ENCODE data around the gene POLD2. TPM values are rescaled to one million over a fixed set of nuclear protein-coding genes. Genes with fewer than 3 reads are reported as not detected.

The POLD2 gene
- total and polyA plus RNA-seq, 5 donors from 2014 or later: 37.1 to 59.0 (median 54.2) TPM

- H3K36me3 Mint-ChIP-seq: peaks cover 5% of the 10 kb centered on the region
- Histone ChIP-seq H3K9me3 (ENCODE audit: control insufficient read depth in 2 of 2, low read length in 2 of 2) (no peaks in the 10 kb centered on the region), H3K36me3 (ENCODE audit: control insufficient read depth, insufficient read depth, low read length) (peaks cover 6% of the 10 kb centered on the region), H3K4me1 (ENCODE audit: control insufficient read depth, insufficient read depth, low read length, poor library complexity, severe bottlenecking) (no peaks in the 10 kb centered on the region), H3K4me3 (ENCODE audit: low read depth, low read length) (no peak overlapping the region), H3K27me3 (ENCODE audit: control insufficient read depth, insufficient read depth, low read length) (no peaks in the 10 kb centered on the region), H3K27ac (ENCODE audit: insufficient read depth, low read length, poor library complexity, severe bottlenecking) (no peak overlapping the region)
- ATAC-seq (ENCODE audit: low read depth in 2 of 2) (no peak), DNase-seq (no peak)
- H3K27ac Mint-ChIP-seq: no peak overlapping the region
- H3K9me3 Mint-ChIP-seq: no peaks in the 10 kb centered on the region
- H3K4me1 Mint-ChIP-seq: no peaks in the 10 kb centered on the region
- no peaks in the 10 kb centered on the region for H3K27me3 Mint-ChIP-seq
- no peak overlapping the region for H3K4me3 Mint-ChIP-seq
Measured at GRCh38 chr7:44113764-44114354, 9.5 kb downstream of the POLD2 start.

- H3K9me3 Mint-ChIP-seq: no peaks in the 10 kb centered on the region
- DNase-seq (no peak), ATAC-seq (ENCODE audit: low read depth in 2 of 2) (no peak)
- Histone ChIP-seq H3K9me3 (ENCODE audit: control insufficient read depth in 2 of 2, low read length in 2 of 2) (no peaks in the 10 kb centered on the region), H3K4me3 (ENCODE audit: low read depth, low read length) (no peak overlapping the region), H3K36me3 (ENCODE audit: control insufficient read depth, insufficient read depth, low read length) (peaks cover 5% of the 10 kb centered on the region), H3K27me3 (ENCODE audit: control insufficient read depth, insufficient read depth, low read length) (no peaks in the 10 kb centered on the region), H3K4me1 (ENCODE audit: control insufficient read depth, insufficient read depth, low read length, poor library complexity, severe bottlenecking) (no peaks in the 10 kb centered on the region), H3K27ac (ENCODE audit: insufficient read depth, low read length, poor library complexity, severe bottlenecking) (no peak overlapping the region)
- no peaks in the 10 kb centered on the region for H3K4me1 Mint-ChIP-seq
- H3K27me3 Mint-ChIP-seq: no peaks in the 10 kb centered on the region
- peak overlapping the region in 1 of 4 donors; percentile 47 for H3K4me3 Mint-ChIP-seq
- peaks cover 3% of the 10 kb centered on the region for H3K36me3 Mint-ChIP-seq
- no peak overlapping the region for H3K27ac Mint-ChIP-seq
Measured at GRCh38 chr7:44112997-44113763, 10.2 kb downstream of the POLD2 start.

DNA sequence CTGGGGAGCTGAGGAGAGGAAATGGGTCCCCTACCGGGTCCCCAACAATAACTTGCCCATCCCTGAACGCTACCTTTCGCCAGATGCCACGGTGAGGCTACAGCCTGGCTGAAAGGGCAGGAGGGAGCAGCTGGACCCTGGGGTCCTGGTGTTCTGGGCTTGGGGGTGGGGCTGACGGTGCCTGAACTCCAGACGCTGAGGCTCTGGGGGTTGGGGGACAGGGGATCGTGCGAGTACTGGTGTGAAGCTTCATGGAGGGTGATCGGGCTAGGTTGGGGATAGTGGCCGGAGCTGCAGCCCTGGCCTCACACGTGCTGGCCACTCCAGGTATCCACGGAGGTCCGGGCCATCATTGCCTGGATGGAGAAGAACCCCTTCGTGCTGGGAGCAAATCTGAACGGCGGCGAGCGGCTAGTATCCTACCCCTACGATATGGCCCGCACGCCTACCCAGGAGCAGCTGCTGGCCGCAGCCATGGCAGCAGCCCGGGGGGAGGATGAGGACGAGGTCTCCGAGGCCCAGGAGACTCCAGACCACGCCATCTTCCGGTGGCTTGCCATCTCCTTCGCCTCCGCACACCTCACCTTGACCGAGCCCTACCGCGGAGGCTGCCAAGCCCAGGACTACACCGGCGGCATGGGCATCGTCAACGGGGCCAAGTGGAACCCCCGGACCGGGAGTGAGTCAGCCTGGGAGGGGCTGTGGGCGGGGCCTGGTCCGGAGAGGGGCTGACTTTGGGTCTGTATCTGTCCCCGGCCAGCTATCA is 10.9 kb downstream of the POLD2 start:
- Histone ChIP-seq H3K27me3 (ENCODE audit: control insufficient read depth, insufficient read depth, low read length) (no peaks in the 10 kb centered on the region), H3K4me1 (ENCODE audit: control insufficient read depth, insufficient read depth, low read length, poor library complexity, severe bottlenecking) (no peaks in the 10 kb centered on the region), H3K36me3 (ENCODE audit: control insufficient read depth, insufficient read depth, low read length) (no peaks in the 10 kb centered on the region), H3K4me3 (ENCODE audit: low read depth, low read length) (no peak overlapping the region), H3K27ac (ENCODE audit: insufficient read depth, low read length, poor library complexity, severe bottlenecking) (no peak overlapping the region), H3K9me3 (ENCODE audit: control insufficient read depth in 2 of 2, low read length in 2 of 2) (no peaks in the 10 kb centered on the region)
- Mint-ChIP-seq H3K27ac (no peak overlapping the region), H3K9me3 (no peaks in the 10 kb centered on the region), H3K36me3 (no peaks in the 10 kb centered on the region), H3K27me3 (no peaks in the 10 kb centered on the region), H3K4me3 (no peak overlapping the region), H3K4me1 (no peaks in the 10 kb centered on the region)
- DNase-seq (no peak), ATAC-seq (ENCODE audit: low read depth in 2 of 2) (no peak)

DNA sequence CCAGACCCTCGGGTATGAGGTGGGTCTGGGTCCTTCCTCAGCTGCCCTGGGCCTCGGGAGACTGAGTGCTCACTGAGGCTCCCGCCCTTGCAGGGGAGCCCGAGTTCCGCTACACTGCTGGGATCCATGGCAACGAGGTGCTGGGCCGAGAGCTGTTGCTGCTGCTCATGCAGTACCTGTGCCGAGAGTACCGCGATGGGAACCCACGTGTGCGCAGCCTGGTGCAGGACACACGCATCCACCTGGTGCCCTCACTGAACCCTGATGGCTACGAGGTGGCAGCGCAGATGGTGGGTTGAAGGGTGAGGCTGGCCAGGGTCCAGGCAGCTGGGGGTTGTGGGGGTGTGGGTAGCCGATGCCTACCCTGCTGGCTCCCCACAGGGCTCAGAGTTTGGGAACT is 11.6 kb downstream of the POLD2 start:
- Histone ChIP-seq H3K27ac (ENCODE audit: insufficient read depth, low read length, poor library complexity, severe bottlenecking) (no peak overlapping the region), H3K27me3 (ENCODE audit: control insufficient read depth, insufficient read depth, low read length) (no peaks in the 10 kb centered on the region), H3K9me3 (ENCODE audit: control insufficient read depth in 2 of 2, low read length in 2 of 2) (no peaks in the 10 kb centered on the region), H3K4me3 (ENCODE audit: low read depth, low read length) (no peak overlapping the region), H3K4me1 (ENCODE audit: control insufficient read depth, insufficient read depth, low read length, poor library complexity, severe bottlenecking) (no peaks in the 10 kb centered on the region), H3K36me3 (ENCODE audit: control insufficient read depth, insufficient read depth, low read length) (no peaks in the 10 kb centered on the region)
- Mint-ChIP-seq H3K36me3 (no peaks in the 10 kb centered on the region), H3K27ac (no peak overlapping the region), H3K4me3 (no peak overlapping the region), H3K27me3 (no peaks in the 10 kb centered on the region), H3K9me3 (no peaks in the 10 kb centered on the region), H3K4me1 (no peaks in the 10 kb centered on the region)
- DNase-seq (no peak), ATAC-seq (ENCODE audit: low read depth in 2 of 2) (no peak)

- Mint-ChIP-seq H3K36me3 (no peaks in the 10 kb centered on the region), H3K27ac (no peak overlapping the region), H3K4me1 (peaks cover 0 to 3% (median under 1%) of the 10 kb centered on the region in 4 donors), H3K4me3 (no peak overlapping the region), H3K9me3 (no peaks in the 10 kb centered on the region), H3K27me3 (peaks cover 4% of the 10 kb centered on the region)
- Histone ChIP-seq H3K4me3 (ENCODE audit: low read depth, low read length) (no peak overlapping the region), H3K4me1 (ENCODE audit: control insufficient read depth, insufficient read depth, low read length, poor library complexity, severe bottlenecking) (no peaks in the 10 kb centered on the region), H3K36me3 (ENCODE audit: control insufficient read depth, insufficient read depth, low read length) (no peaks in the 10 kb centered on the region), H3K27ac (ENCODE audit: insufficient read depth, low read length, poor library complexity, severe bottlenecking) (no peak overlapping the region), H3K27me3 (ENCODE audit: control insufficient read depth, insufficient read depth, low read length) (no peaks in the 10 kb centered on the region), H3K9me3 (ENCODE audit: control insufficient read depth in 2 of 2, low read length in 2 of 2) (no peaks in the 10 kb centered on the region)
- DNase-seq (no peak), ATAC-seq (ENCODE audit: low read depth in 2 of 2) (no peak)
Measured at GRCh38 chr7:44110719-44111635, 12.4 kb downstream of the POLD2 start.

DNA sequence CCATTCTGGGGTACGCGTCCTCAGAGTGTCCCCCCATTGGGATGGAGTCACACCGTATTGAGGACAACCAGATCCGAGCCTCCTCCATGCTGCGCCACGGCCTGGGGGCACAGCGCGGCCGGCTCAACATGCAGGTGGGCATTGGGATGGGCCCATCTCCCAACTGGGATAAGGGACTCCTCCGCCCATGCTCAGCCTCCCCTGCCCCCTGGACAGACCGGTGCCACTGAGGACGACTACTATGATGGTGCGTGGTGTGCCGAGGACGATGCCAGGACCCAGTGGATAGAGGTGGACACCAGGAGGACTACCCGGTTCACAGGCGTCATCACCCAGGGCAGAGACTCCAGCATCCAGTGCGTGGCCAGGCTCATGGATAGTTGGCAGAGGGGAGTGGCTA is 13.4 kb downstream of the POLD2 start:
- no peak overlapping the region for H3K4me3 ChIP-seq (ENCODE audit: low read depth, low read length)
- H3K36me3 Mint-ChIP-seq: no peaks in the 10 kb centered on the region
- no peaks in the 10 kb centered on the region for H3K9me3 ChIP-seq (ENCODE audit: control insufficient read depth in 2 of 2, low read length in 2 of 2)
- no peaks in the 10 kb centered on the region for H3K36me3 ChIP-seq (ENCODE audit: control insufficient read depth, insufficient read depth, low read length)
- no peaks in the 10 kb centered on the region for H3K4me1 ChIP-seq (ENCODE audit: control insufficient read depth, insufficient read depth, low read length, poor library complexity, severe bottlenecking)
- H3K27ac Mint-ChIP-seq: no peak overlapping the region
- H3K4me1 Mint-ChIP-seq: peaks cover 0 to 13% (median 3%) of the 10 kb centered on the region in 4 donors
- H3K27ac ChIP-seq (ENCODE audit: insufficient read depth, low read length, poor library complexity, severe bottlenecking): no peak overlapping the region
- H3K4me3 Mint-ChIP-seq: no peak overlapping the region
- no peak for DNase-seq
- ATAC-seq (ENCODE audit: low read depth in 2 of 2): no peak
- H3K9me3 Mint-ChIP-seq: no peaks in the 10 kb centered on the region
- H3K27me3 Mint-ChIP-seq: peaks cover 12% of the 10 kb centered on the region
- H3K27me3 ChIP-seq (ENCODE audit: control insufficient read depth, insufficient read depth, low read length): no peaks in the 10 kb centered on the region
